Suprapubic skin (tissue), 4 donors: ENCODE data around the gene DAGLA. TPM values are rescaled to one million over a fixed set of nuclear protein-coding genes. Genes with fewer than 3 reads are reported as not detected.

Source experiments
- DNase-seq, 2 donors: peaks; one replicate each; pipeline ENCODE4 v3.0.0-alpha.2; 2019; ENCODE audit warnings: low spot score in 2 of 2
- H3K27ac ChIP-seq: fragments of 200-600 bp; sonication (generic); one replicate; pipeline ENCODE4 v1.5.1; 2019
- H3K27me3 ChIP-seq: fragments of 200-600 bp; sonication (generic); one replicate; pipeline ENCODE4 v1.5.1; 2019
- H3K36me3 ChIP-seq: fragments of 200-600 bp; sonication (generic); one replicate; pipeline ENCODE4 v1.5.1; 2019
- H3K4me1 ChIP-seq: fragments of 200-600 bp; sonication (generic); one replicate; pipeline ENCODE4 v1.5.1; 2019
- H3K4me3 ChIP-seq: fragments of 200-600 bp; sonication (generic); one replicate; pipeline ENCODE4 v1.5.1; 2019; ENCODE audit warnings: mild to moderate bottlenecking
- H3K9me3 ChIP-seq: fragments of 200-600 bp; sonication (generic); one replicate; pipeline ENCODE4 v1.5.1; 2019
- EP300 ChIP-seq: sonication (generic); formaldehyde crosslinking; IDR thresholded peaks from one replicate; pipeline ENCODE4 v1.6.1; 2017; ENCODE audit warnings: antibody characterized with exemption
- POLR2A ChIP-seq, 2 donors: fragments of 450-650 bp; IDR thresholded peaks; one replicate each; pipeline ENCODE4 v1.6.1; 2017; ENCODE audit warnings: antibody characterized with exemption in 2 of 2, mild to moderate bottlenecking in 2 of 2, moderate library complexity in 2 of 2
- POLR2AphosphoS5 ChIP-seq, 3 donors: sonication (generic); formaldehyde crosslinking; IDR thresholded peaks; one replicate each; pipeline ENCODE4 v1.6.1; 2017; ENCODE audit warnings: antibody characterized with exemption in 3 of 3
- WGBS: methylation state at CpG from one replicate; pipeline ENCODE4 v1.1.5; 2018; 5-methylcytosine and 5-hydroxymethylcytosine counted together
- total RNA-seq, 4 donors: library from RNA; depleted of rRNA; stranded (reverse); fragments of >200 nt; gene quantifications; one replicate each; pipeline ENCODE4 v1.1.0, GENCODE V29; 2016
- TF ChIP-seq, protein P1 (sequence below), 2 donors: fragments of 200-600 bp in 1 of 2; fragments of 450-650 bp in 1 of 2; sonication (generic) in 1 of 2; IDR thresholded peaks; one replicate each; pipeline ENCODE4 v1.5.1; 2016 to 2019; ENCODE audit warnings: antibody characterized with exemption in 2 of 2, mild to moderate bottlenecking in 1 of 2, moderate library complexity in 1 of 2

DAGLA gene
- total RNA-seq, 4 donors from 2014 or later: 0.64 to 1.2 (median 0.87) TPM

DNA sequence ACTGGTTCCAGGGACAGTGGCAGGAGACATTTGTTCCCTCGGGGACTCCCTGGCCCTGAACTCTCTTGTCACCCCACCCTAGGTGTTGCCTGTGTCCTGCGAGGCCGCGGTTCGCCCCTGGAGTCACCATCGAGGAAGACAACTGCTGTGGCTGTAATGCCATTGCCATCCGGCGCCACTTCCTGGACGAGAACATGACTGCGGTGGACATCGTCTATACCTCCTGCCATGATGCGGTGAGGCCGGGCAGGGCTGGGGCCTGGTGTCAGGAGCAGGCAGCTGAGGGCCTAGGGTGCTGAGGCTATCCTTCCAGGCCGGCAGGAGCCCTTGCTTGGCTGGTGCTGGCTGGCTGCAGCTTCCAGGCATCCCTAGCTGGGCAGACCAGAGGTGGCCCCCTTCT, 54.6 kb downstream of the DAGLA start:
- H3K27ac ChIP-seq: no peak overlapping the region
- H3K27me3 ChIP-seq: peaks cover 2% of the 10 kb centered on the region
- WGBS: 100% methylated on average over 1 of the region's 14 CpGs
- no peak for DNase-seq
- TF ChIP-seq EP300: no peak
- no peak for TF ChIP-seq POLR2AphosphoS5 (IDR thresholded peaks at IDR 0.05)
- TF ChIP-seq POLR2A (IDR thresholded peaks at IDR 0.05): no peak
- TF ChIP-seq, protein P1, sequence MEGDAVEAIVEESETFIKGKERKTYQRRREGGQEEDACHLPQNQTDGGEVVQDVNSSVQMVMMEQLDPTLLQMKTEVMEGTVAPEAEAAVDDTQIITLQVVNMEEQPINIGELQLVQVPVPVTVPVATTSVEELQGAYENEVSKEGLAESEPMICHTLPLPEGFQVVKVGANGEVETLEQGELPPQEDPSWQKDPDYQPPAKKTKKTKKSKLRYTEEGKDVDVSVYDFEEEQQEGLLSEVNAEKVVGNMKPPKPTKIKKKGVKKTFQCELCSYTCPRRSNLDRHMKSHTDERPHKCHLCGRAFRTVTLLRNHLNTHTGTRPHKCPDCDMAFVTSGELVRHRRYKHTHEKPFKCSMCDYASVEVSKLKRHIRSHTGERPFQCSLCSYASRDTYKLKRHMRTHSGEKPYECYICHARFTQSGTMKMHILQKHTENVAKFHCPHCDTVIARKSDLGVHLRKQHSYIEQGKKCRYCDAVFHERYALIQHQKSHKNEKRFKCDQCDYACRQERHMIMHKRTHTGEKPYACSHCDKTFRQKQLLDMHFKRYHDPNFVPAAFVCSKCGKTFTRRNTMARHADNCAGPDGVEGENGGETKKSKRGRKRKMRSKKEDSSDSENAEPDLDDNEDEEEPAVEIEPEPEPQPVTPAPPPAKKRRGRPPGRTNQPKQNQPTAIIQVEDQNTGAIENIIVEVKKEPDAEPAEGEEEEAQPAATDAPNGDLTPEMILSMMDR (IDR thresholded peaks at IDR 0.05): no peak
- H3K4me1 ChIP-seq: peaks cover 33% of the 10 kb centered on the region
- H3K36me3 ChIP-seq: peaks cover 23% of the 10 kb centered on the region
- no peaks in the 10 kb centered on the region for H3K9me3 ChIP-seq
- no peak overlapping the region for H3K4me3 ChIP-seq

DNA sequence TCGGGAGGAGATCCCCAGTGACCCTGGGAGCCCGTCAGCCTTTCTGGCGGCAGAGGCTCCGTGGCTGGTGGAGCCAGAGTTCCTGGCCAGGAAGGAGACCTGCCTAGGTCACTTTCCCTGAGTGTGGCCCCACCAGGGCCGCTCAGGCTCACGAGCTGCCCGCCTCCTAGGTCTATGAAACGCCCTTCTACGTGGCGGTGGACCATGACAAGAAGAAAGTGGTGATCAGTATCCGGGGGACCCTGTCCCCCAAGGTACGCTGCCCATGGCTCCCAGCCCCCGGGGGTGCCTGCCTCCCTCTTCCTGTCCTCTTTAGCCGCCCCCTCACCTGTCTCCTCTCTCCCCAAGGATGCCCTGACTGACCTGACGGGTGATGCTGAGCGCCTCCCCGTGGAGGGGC, 55.2 kb downstream of the DAGLA start:
- WGBS: 85% methylated on average over 11 of the region's 17 CpGs
- Histone ChIP-seq H3K27ac (no peak overlapping the region), H3K4me3 (no peak overlapping the region), H3K4me1 (peaks cover 33% of the 10 kb centered on the region), H3K36me3 (peaks cover 26% of the 10 kb centered on the region), H3K27me3 (peaks cover 2% of the 10 kb centered on the region), H3K9me3 (no peaks in the 10 kb centered on the region)
- DNase-seq: no peak
- TF ChIP-seq POLR2A (IDR thresholded peaks at IDR 0.05): no peak
- TF ChIP-seq POLR2AphosphoS5 (IDR thresholded peaks at IDR 0.05): no peak
- no peak for TF ChIP-seq EP300
- TF ChIP-seq, protein P1 (IDR thresholded peaks at IDR 0.05): no peak

GRCh38 chr11:61736310-61736709, 56.1 kb downstream of the DAGLA start:
- TF ChIP-seq, protein P1 (IDR thresholded peaks at IDR 0.05): no peak
- TF ChIP-seq EP300: no peak
- no peak for TF ChIP-seq POLR2AphosphoS5 (IDR thresholded peaks at IDR 0.05)
- TF ChIP-seq POLR2A (IDR thresholded peaks at IDR 0.05): no peak
- H3K4me3 ChIP-seq: no peak overlapping the region
- peaks cover 34% of the 10 kb centered on the region for H3K36me3 ChIP-seq
- H3K27me3 ChIP-seq: peaks cover 2% of the 10 kb centered on the region
- H3K27ac ChIP-seq: no peak overlapping the region
- DNase-seq: no peak
- H3K9me3 ChIP-seq: no peaks in the 10 kb centered on the region
- WGBS: 77% methylated on average over 4 of the region's 5 CpGs
- peaks cover 24% of the 10 kb centered on the region for H3K4me1 ChIP-seq

GRCh38 chr11:61737131-61737530, 56.9 kb downstream of the DAGLA start:
- 92% methylated on average over 9 of the region's 12 CpGs for WGBS
- no peak for TF ChIP-seq EP300
- TF ChIP-seq POLR2AphosphoS5 (IDR thresholded peaks at IDR 0.05): no peak
- no peak for TF ChIP-seq POLR2A (IDR thresholded peaks at IDR 0.05)
- TF ChIP-seq, protein P1 (IDR thresholded peaks at IDR 0.05): no peak
- DNase-seq: no peak

DNA sequence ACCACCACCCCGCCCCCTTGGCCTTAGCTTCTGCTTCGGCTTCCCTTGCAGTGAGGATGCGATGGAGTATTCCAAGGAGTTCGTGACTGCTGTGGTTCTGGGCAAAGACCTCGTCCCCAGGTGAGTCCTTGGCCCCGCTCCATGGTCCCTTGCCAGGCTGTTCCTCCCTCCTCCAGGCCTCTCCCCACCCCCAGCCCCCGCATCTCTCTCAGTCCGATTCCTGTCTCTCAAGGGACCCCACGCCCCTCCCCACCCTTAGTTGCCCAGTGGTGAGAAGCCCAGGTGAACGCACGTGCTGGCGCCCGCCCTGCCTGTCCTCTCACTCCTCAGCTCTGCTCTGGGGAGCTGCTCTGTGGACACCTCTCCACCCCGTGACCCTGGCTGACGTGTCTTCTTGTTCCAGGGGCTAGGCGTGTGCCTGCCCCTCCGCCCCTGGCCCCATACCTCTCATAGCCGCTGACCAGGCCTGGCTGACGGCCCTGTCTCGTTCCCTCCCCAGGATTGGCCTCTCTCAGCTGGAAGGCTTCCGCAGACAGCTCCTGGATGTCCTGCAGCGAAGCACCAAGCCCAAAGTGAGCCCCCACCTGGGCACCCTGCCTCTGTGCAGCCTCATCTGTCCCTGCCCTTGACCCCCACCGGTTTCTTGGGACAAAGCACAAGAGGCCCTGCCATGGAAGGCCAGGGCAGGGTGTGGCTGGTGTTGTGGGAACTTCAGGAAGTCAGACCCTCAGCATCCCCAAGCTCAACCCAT, 57.6 kb downstream of the DAGLA start:
- Histone ChIP-seq H3K36me3 (peaks cover 41% of the 10 kb centered on the region), H3K4me3 (no peak overlapping the region), H3K27ac (no peak overlapping the region), H3K4me1 (peaks cover 12% of the 10 kb centered on the region), H3K9me3 (no peaks in the 10 kb centered on the region), H3K27me3 (peaks cover 2% of the 10 kb centered on the region)
- WGBS: 69% methylated on average over 23 of the region's 23 CpGs
- no peak for DNase-seq
- TF ChIP-seq POLR2AphosphoS5 (IDR thresholded peaks at IDR 0.05) (no peak), EP300 (no peak), POLR2A (IDR thresholded peaks at IDR 0.05) (no peak)
- TF ChIP-seq, protein P1 (IDR thresholded peaks at IDR 0.05): no peak

More at GRCh38 chr11:61737131-61737530, 56.9 kb downstream of the DAGLA start:
- Histone ChIP-seq H3K36me3 (peaks cover 37% of the 10 kb centered on the region), H3K4me3 (no peak overlapping the region), H3K27ac (no peak overlapping the region), H3K27me3 (peaks cover 2% of the 10 kb centered on the region), H3K9me3 (no peaks in the 10 kb centered on the region), H3K4me1 (peaks cover 15% of the 10 kb centered on the region)
